IMR-90 (cell line): ENCODE data around the gene ADAMTS17. TPM values are rescaled to one million over a fixed set of nuclear protein-coding genes. Genes with fewer than 3 reads are reported as not detected.

Experiments
- ATAC-seq: fragments of 200-7000 bp; cut with Tn5 transposase; 2 replicates; pipeline ENCODE4 v1.9.1; 2020; ENCODE audit warnings: low read depth, mild to moderate bottlenecking, moderate library complexity
- BruUV-seq: library from RNA; stranded (reverse); fragments of 400-500 nt; replicated peaks from 2 replicates; lab custom pipeline; 2021; lab: Mats Ljungman, UMichigan
- CTCF ChIA-PET: fragments of 300-600 bp; formaldehyde crosslinking; extraction: SDS; loops from one replicate; lab custom pipeline; 2021; ENCODE audit warnings: antibody characterized with exemption; lab: Yijun Ruan, JAX
- POLR2A ChIA-PET: fragments of 300-600 bp; sonication (Branson Sonifier 250); formaldehyde crosslinking; loops from one replicate; lab custom pipeline; 2022; ENCODE audit warnings: antibody characterized with exemption; ENCODE audit not compliant: unreplicated experiment; lab: Charles Lee
- DNase-seq: peaks from one replicate; pipeline ENCODE4 v3.0.0; 2013
- H2AFZ ChIP-seq: replicated peaks from 2 replicates; pipeline ENCODE3; 2013; ENCODE audit warnings: low read length, mild to moderate bottlenecking; ENCODE audit not compliant: poor library complexity
- H2AK5ac ChIP-seq: 2 replicates; pipeline ENCODE4 v1.6.1; 2013; ENCODE audit warnings: low read depth, low read length, inconsistent platforms
- H2AK9ac ChIP-seq: replicated peaks from 2 replicates; pipeline ENCODE3; 2013; ENCODE audit warnings: mild to moderate bottlenecking, low read depth, low read length, moderate library complexity; ENCODE audit not compliant: poor library complexity
- H2BK120ac ChIP-seq: 2 replicates; pipeline ENCODE4 v1.6.1; 2013; ENCODE audit warnings: low read depth, low read length, inconsistent platforms
- H2BK15ac ChIP-seq: 3 replicates; pipeline ENCODE4 v1.6.1; 2013; ENCODE audit warnings: low read depth, low read length, inconsistent platforms
- H2BK20ac ChIP-seq: 2 replicates; pipeline ENCODE4 v1.6.1; 2013; ENCODE audit warnings: low read depth, mild to moderate bottlenecking, inconsistent platforms, low read length, moderate library complexity
- H2BK5ac ChIP-seq: 2 replicates; pipeline ENCODE4 v1.6.1; 2013; ENCODE audit warnings: mild to moderate bottlenecking, low read depth, low read length, inconsistent platforms; ENCODE audit not compliant: poor library complexity, severe bottlenecking
- H3K14ac ChIP-seq: replicated peaks from 2 replicates; pipeline ENCODE4 v1.6.1; 2013; ENCODE audit warnings: low read depth, low read length, inconsistent platforms
- H3K18ac ChIP-seq: 2 replicates; pipeline ENCODE4 v1.6.1; 2013; ENCODE audit warnings: low read depth, low read length, control low read depth
- H3K23ac ChIP-seq: 2 replicates; pipeline ENCODE4 v1.6.1; 2013; ENCODE audit warnings: low read depth, low read length, inconsistent platforms
- H3K27ac ChIP-seq: 2 replicates; pipeline ENCODE4 v1.5.1; 2013; ENCODE audit warnings: mild to moderate bottlenecking, control low read depth, low read length; ENCODE audit not compliant: insufficient read depth
- H3K27me3 ChIP-seq: 2 replicates; pipeline ENCODE4 v1.6.1; 2013; ENCODE audit warnings: low read length; ENCODE audit not compliant: control insufficient read depth, insufficient read depth
- H3K36me3 ChIP-seq: 2 replicates; pipeline ENCODE4 v1.6.1; 2013; ENCODE audit warnings: low read length, mixed read lengths; ENCODE audit not compliant: control insufficient read depth, insufficient read depth
- H3K4ac ChIP-seq: 2 replicates; pipeline ENCODE4 v1.6.1; 2013; ENCODE audit warnings: low read depth, low read length, inconsistent platforms
- H3K4me1 ChIP-seq: 2 replicates; pipeline ENCODE4 v1.6.1; 2013; ENCODE audit warnings: low read length, mixed read lengths; ENCODE audit not compliant: control insufficient read depth, insufficient read depth
- H3K4me2 ChIP-seq: 2 replicates; pipeline ENCODE4 v1.6.1; 2013; ENCODE audit warnings: low read depth, mild to moderate bottlenecking, control low read depth, low read length, moderate library complexity
- H3K4me3 ChIP-seq: 2 replicates; pipeline ENCODE4 v1.5.1; 2013; ENCODE audit warnings: low read depth, mild to moderate bottlenecking, control low read depth, low read length, moderate library complexity; ENCODE audit not compliant: insufficient read depth
- H3K56ac ChIP-seq: 2 replicates; pipeline ENCODE4 v1.6.1; 2013; ENCODE audit warnings: low read length, inconsistent platforms; ENCODE audit not compliant: insufficient read depth; ENCODE audit errors: extremely low read depth
- H3K79me1 ChIP-seq, 2 experiments: 2 replicates each; pipeline ENCODE4 v1.6.1; 2013; ENCODE audit warnings: low read length in 2 of 2, inconsistent platforms in 1 of 2, low read depth in 1 of 2
- H3K9ac ChIP-seq: 2 replicates; pipeline ENCODE4 v1.6.1; 2013; ENCODE audit warnings: low read depth, low read length, control low read depth
- H3K9me1 ChIP-seq: 2 replicates; pipeline ENCODE4 v1.6.1; 2013; ENCODE audit warnings: low read length, inconsistent platforms; ENCODE audit not compliant: insufficient read depth
- H3K9me3 ChIP-seq: 2 replicates; pipeline ENCODE4 v1.6.1; 2013; ENCODE audit warnings: low read length; ENCODE audit not compliant: control insufficient read depth, insufficient read depth
- H4K20me1 ChIP-seq: 2 replicates; pipeline ENCODE4 v1.6.1; 2013; ENCODE audit warnings: low read length, inconsistent platforms; ENCODE audit not compliant: insufficient read depth
- H4K5ac ChIP-seq: 2 replicates; pipeline ENCODE4 v1.6.1; 2013; ENCODE audit warnings: mild to moderate bottlenecking, low read depth, low read length, control low read depth
- H4K8ac ChIP-seq, 2 experiments: 2 replicates each; pipeline ENCODE4 v1.6.1; 2013; ENCODE audit warnings: low read depth in 2 of 2, low read length in 2 of 2, control low read depth in 1 of 2, inconsistent platforms in 1 of 2
- H4K91ac ChIP-seq: 2 replicates; pipeline ENCODE4 v1.6.1; 2013; ENCODE audit warnings: low read depth, low read length, inconsistent platforms; ENCODE audit not compliant: insufficient read depth
- BHLHE40 ChIP-seq: fragments of 150-350 bp; IDR thresholded peaks from 2 replicates; pipeline ENCODE4 v1.6.1; 2016; ENCODE audit warnings: mild to moderate bottlenecking, low read depth, low read length
- CEBPB ChIP-seq: IDR thresholded peaks from 2 replicates; pipeline ENCODE4 v1.6.1; 2012; ENCODE audit warnings: low read depth, low read length, improper control_type of control experiment
- CHD1 ChIP-seq: IDR thresholded peaks from 2 replicates; pipeline ENCODE4 v1.6.1; 2012; ENCODE audit warnings: low read depth, low read length, improper control_type of control experiment
- MAFK ChIP-seq: IDR thresholded peaks from 2 replicates; pipeline ENCODE4 v1.6.1; 2012; ENCODE audit warnings: low read depth, low read length, improper control_type of control experiment
- MAZ ChIP-seq: IDR thresholded peaks from 2 replicates; pipeline ENCODE4 v1.6.1; 2012; ENCODE audit warnings: low read depth, mild to moderate bottlenecking, low read length, improper control_type of control experiment, moderate library complexity, borderline replicate concordance
- MXI1 ChIP-seq: IDR thresholded peaks from 2 replicates; pipeline ENCODE4 v1.6.1; 2012; ENCODE audit warnings: low read depth, mild to moderate bottlenecking, low read length, moderate library complexity, borderline replicate concordance
- RAD21 ChIP-seq: IDR thresholded peaks from 2 replicates; pipeline ENCODE4 v1.6.1; 2012; ENCODE audit warnings: low read length, improper control_type of control experiment
- SMC3 ChIP-seq: fragments of 150-350 bp; IDR thresholded peaks from 2 replicates; pipeline ENCODE4 v1.6.1; 2016; ENCODE audit warnings: low read depth, mild to moderate bottlenecking, antibody characterized with exemption, low read length, moderate library complexity
- WGBS, 2 experiments: methylation state at CpG; one replicate each; pipeline versions ENCODE4 v1.1.5 to v1.1.7; 2013; ENCODE audit warnings: missing lambda C conversion rate in 2 of 2; ENCODE audit not compliant: insufficient read length in 1 of 2; ENCODE audit errors: extremely low coverage in 2 of 2; 5-methylcytosine and 5-hydroxymethylcytosine counted together
- dilution Hi-C: fragments of 300-500 bp; cut with HindIII; formaldehyde crosslinking; loops from one replicate; pipeline ENCODE4 v1.14.3; 2018; ENCODE audit warnings: low sequenced_read_pairs; ENCODE audit not compliant: unreplicated experiment
- in situ Hi-C: fragments of 300-500 bp; cut with MboI; formaldehyde crosslinking; loops from 3 replicates; pipeline ENCODE4 v1.14.3; 2019; ENCODE audit warnings: low sequenced_read_pairs, inconsistent platforms, mixed read lengths
- intact Hi-C: fragments of 100-400 bp; cut with micrococcal nuclease; formaldehyde crosslinking; loops from 2 replicates; pipeline ENCODE4 v1.10.0; 2022
- polyA plus RNA-seq, 3 experiments: library from polyadenylated mRNA; depleted of rRNA; stranded (reverse); fragments of >200 nt; gene quantifications; 2 replicates each; pipeline ENCODE4 v1.2.3, GENCODE V29; 2012; ENCODE audit warnings: low replicate concordance in 1 of 3
- total RNA-seq: library from RNA; depleted of rRNA; stranded (reverse); fragments of >200 nt; gene quantifications from 2 replicates; pipeline ENCODE4 v1.2.3, GENCODE V29; 2012
- TF ChIP-seq, protein P1 (sequence below): fragments of 150-350 bp; IDR thresholded peaks from 2 replicates; pipeline ENCODE4 v1.6.1; 2016; ENCODE audit warnings: low read depth, mild to moderate bottlenecking, low read length, moderate library complexity, borderline replicate concordance

ADAMTS17 gene
- total and polyA plus RNA-seq, 2 of the 4 experiments (the other 2 are of a cell fraction): 0.03 TPM; not detected in 1

DNA sequence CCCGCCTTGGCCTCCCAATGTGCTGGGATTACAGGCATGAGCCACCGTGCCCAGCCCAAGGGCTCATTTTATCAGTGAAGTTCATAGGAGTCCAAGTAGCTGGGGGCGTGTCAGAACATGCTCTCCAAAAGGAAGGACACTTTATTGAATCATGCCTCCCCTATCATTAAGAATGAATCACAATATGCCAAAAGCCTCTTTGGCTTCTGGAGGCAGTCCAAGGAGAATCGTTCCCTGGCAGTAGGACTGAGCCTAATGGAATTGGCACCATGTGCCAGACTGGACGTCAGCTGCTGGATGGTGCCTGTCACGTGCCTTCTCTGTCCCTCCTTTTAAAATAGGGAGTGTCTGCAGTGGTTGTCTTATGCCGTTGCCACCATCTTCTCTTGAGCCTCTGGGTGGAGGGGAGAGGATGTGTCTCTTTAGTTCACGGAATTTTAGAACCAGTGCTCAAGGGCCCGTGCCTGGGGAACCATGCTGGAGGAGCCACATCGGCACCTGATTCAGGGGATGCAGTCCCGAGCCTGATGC, 373.9 kb downstream of the ADAMTS17 start:
- 67% methylated on average over 1 of the region's 11 CpGs; no CpG with 5 or more reads in 1 of the 2 experiments for WGBS, 2 experiments
- no peak overlapping the region for H2AK9ac ChIP-seq
- H3K14ac ChIP-seq: no peak overlapping the region
- no peaks in the 10 kb centered on the region for H3K79me1 ChIP-seq
- H3K9me3 ChIP-seq: peaks cover 49% of the 10 kb centered on the region
- H2BK20ac ChIP-seq: no peak overlapping the region
- no peak overlapping the region for H2AFZ ChIP-seq
- H3K9me1 ChIP-seq: no peaks in the 10 kb centered on the region
- H3K4me1 ChIP-seq: no peaks in the 10 kb centered on the region
- in situ Hi-C loops: no loop called here
- ATAC-seq (no peak), DNase-seq (no peak)
- no peak for TF ChIP-seq SMC3
- no peak for TF ChIP-seq MAZ
- no peak for TF ChIP-seq CHD1
- no peak for TF ChIP-seq CEBPB
- TF ChIP-seq BHLHE40: no peak
- no peak for TF ChIP-seq MAFK
- TF ChIP-seq RAD21: no peak
- TF ChIP-seq, protein P1, sequence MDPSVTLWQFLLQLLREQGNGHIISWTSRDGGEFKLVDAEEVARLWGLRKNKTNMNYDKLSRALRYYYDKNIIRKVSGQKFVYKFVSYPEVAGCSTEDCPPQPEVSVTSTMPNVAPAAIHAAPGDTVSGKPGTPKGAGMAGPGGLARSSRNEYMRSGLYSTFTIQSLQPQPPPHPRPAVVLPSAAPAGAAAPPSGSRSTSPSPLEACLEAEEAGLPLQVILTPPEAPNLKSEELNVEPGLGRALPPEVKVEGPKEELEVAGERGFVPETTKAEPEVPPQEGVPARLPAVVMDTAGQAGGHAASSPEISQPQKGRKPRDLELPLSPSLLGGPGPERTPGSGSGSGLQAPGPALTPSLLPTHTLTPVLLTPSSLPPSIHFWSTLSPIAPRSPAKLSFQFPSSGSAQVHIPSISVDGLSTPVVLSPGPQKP: no peak
- TF ChIP-seq MXI1: no peak
- no peak overlapping the region for H4K8ac ChIP-seq
- H3K27ac ChIP-seq: no peak overlapping the region
- no peak overlapping the region for H3K23ac ChIP-seq
- H3K9ac ChIP-seq: no peak overlapping the region
- H2AK5ac ChIP-seq: no peak overlapping the region
- no peak overlapping the region for H3K4ac ChIP-seq
- no peaks in the 10 kb centered on the region for H3K27me3 ChIP-seq
- no peak overlapping the region for H2BK5ac ChIP-seq
- no peak overlapping the region for H3K4me3 ChIP-seq
- H3K18ac ChIP-seq: no peak overlapping the region
- no peaks in the 10 kb centered on the region for H3K36me3 ChIP-seq
- intact Hi-C loops: no loop called here
- ChIA-PET POLR2A (no interaction called here), CTCF (no interaction called here)
- no peak overlapping the region for H4K5ac ChIP-seq
- no peak overlapping the region for H2BK120ac ChIP-seq
- no peak overlapping the region for H4K91ac ChIP-seq
- no peak overlapping the region for H2BK15ac ChIP-seq
- no peaks in the 10 kb centered on the region for H4K20me1 ChIP-seq
- no peak overlapping the region for H3K4me2 ChIP-seq
- no peak overlapping the region for H3K56ac ChIP-seq
- dilution Hi-C loops: no loop called here
- no TSS peak for BruUV-seq
